H1 (cell line): ENCODE results near the gene NPNT. TPM values are rescaled to one million over a fixed set of nuclear protein-coding genes. Genes with fewer than 3 reads are reported as not detected.

Experiments used
- SP2 ChIP-seq: IDR thresholded peaks from 2 replicates; pipeline ENCODE4 v1.6.1; 2012; ENCODE audit warnings: mild to moderate bottlenecking, low read length, inconsistent platforms
- TEAD4 ChIP-seq: IDR thresholded peaks from 2 replicates; pipeline ENCODE4 v1.6.1; 2012; ENCODE audit warnings: low read depth, low read length, inconsistent platforms, mixed read lengths
- polyA plus RNA-seq, 7 experiments: library from polyadenylated mRNA; depleted of rRNA in 3 of 7; stranded (reverse) in 5 of 7; unstranded in 2 of 7; fragments of >200 nt in 5 of 7; fragments of 200-250 nt in 2 of 7; gene quantifications; 1 replicate in 5 of 7; 2 replicates in 1 of 7; 4 replicates in 1 of 7; pipeline versions ENCODE4 v1.2.1 to v1.2.3, GENCODE V29; 2011 to 2013; ENCODE audit warnings: missing spikeins in 2 of 7, mixed read lengths in 2 of 7
- total RNA-seq: library from RNA; stranded (reverse); fragmentation: NEBNext Ultra II Directional; extraction: Animal tissue kit (Norgen Biotek cat#: 25700); gene quantifications from 2 replicates; pipeline ENCODE4 v1.2.1, GENCODE V29; 2021

The NPNT gene
- total and polyA plus RNA-seq, 2 of the 8 experiments (the other 6 are each of a cell fraction or from before 2014, with no cell fraction given): 0.24 to 0.97 TPM

- TF ChIP-seq SP2: no peak
- no peak for TF ChIP-seq TEAD4
These were observed 1.2 kb downstream of the NPNT start (continued) for GRCh38 chr4:105896461-105896942.
